Spleen (tissue), 11 donors: ENCODE measurements around the gene CNNM3. TPM values are rescaled to one million over a fixed set of nuclear protein-coding genes. Genes with fewer than 3 reads are reported as not detected.
A peak's percentile ranks its signal among the peaks of the same experiment; 100 is the strongest.

ENCODE experiments used
- DNase-seq: peaks from one replicate; pipeline ENCODE4 v3.0.0-alpha.2; 2020
- H3K27ac ChIP-seq, 8 donors: fragments of 200-600 bp; sonication (generic) in 7 of 8; 1 replicate in 4 of 8; 2 replicates in 4 of 8; pipeline versions ENCODE4 v1.5.0 to v1.8.0; 2016 to 2021; ENCODE audit warnings: inconsistent platforms in 4 of 8, mild to moderate bottlenecking in 4 of 8, moderate library complexity in 1 of 8
- H3K27me3 ChIP-seq, 7 donors: fragments of 200-600 bp; sonication (generic) in 6 of 7; replicated peaks in 1 of 7; 1 replicate in 4 of 7; 2 replicates in 3 of 7; pipeline versions ENCODE4 v1.5.0 to v1.8.0; 2016 to 2021; ENCODE audit warnings: inconsistent platforms in 3 of 7, mild to moderate bottlenecking in 1 of 7
- H3K36me3 ChIP-seq, 6 donors: fragments of 200-600 bp; sonication (generic) in 5 of 6; 1 replicate in 4 of 6; 2 replicates in 2 of 6; pipeline versions ENCODE4 v1.5.0 to v1.8.0; 2016 to 2021; ENCODE audit warnings: inconsistent platforms in 2 of 6
- H3K4me1 ChIP-seq, 6 donors: fragments of 200-600 bp; sonication (generic) in 5 of 6; 1 replicate in 3 of 6; 2 replicates in 3 of 6; pipeline versions ENCODE4 v1.5.0 to v1.8.0; 2016 to 2021; ENCODE audit warnings: inconsistent platforms in 3 of 6
- H3K4me3 ChIP-seq, 8 donors: fragments of 200-600 bp; sonication (generic) in 7 of 8; 1 replicate in 4 of 8; 2 replicates in 4 of 8; pipeline versions ENCODE4 v1.5.0 to v1.8.0; 2016 to 2021; ENCODE audit warnings: inconsistent platforms in 4 of 8, mild to moderate bottlenecking in 4 of 8, moderate library complexity in 2 of 8
- H3K9me3 ChIP-seq, 8 donors: fragments of 200-600 bp; sonication (generic) in 7 of 8; 1 replicate in 4 of 8; 2 replicates in 4 of 8; pipeline versions ENCODE4 v1.5.0 to v1.8.0; 2016 to 2021; ENCODE audit warnings: inconsistent platforms in 4 of 8
- CTCF ChIP-seq, 11 experiments: fragments of 200-600 bp in 7 of 11; fragments of 450-650 bp in 4 of 11; sonication (generic) in 4 of 11; IDR thresholded peaks in 8 of 11; conservative IDR thresholded peaks in 3 of 11; 1 replicate in 7 of 11; 2 replicates in 4 of 11; pipeline versions ENCODE4 v1.4.0 to v1.8.0; 2016 to 2021; ENCODE audit warnings: antibody characterized with exemption in 11 of 11, inconsistent platforms in 4 of 11, mild to moderate bottlenecking in 1 of 11
- POLR2A ChIP-seq, 3 donors: fragments of 450-650 bp; IDR thresholded peaks; one replicate each; pipeline ENCODE4 v1.5.1; 2017; ENCODE audit warnings: antibody characterized with exemption in 3 of 3, mild to moderate bottlenecking in 1 of 3
- POLR2AphosphoS5 ChIP-seq, 3 donors: sonication (generic); formaldehyde crosslinking; IDR thresholded peaks; one replicate each; pipeline ENCODE4 v1.5.1; 2017; ENCODE audit warnings: antibody characterized with exemption in 3 of 3
- WGBS, 5 donors: extraction: QIAGEN DNeasy Blood & Tissue Kit in 3 of 5; methylation state at CpG; one replicate each; pipeline versions ENCODE4 v1.1.5 to v1.1.7; 2013 to 2018; 5-methylcytosine and 5-hydroxymethylcytosine counted together
- intact Hi-C: fragments of 100-400 bp; cut with DNase I; formaldehyde crosslinking; loops from one replicate; pipeline ENCODE4 v1.15.0; 2023; ENCODE audit warnings: low total_unique reads
- polyA plus RNA-seq, 3 donors: library from polyadenylated mRNA; stranded (reverse); fragments of 200-250 nt; gene quantifications; one replicate each; pipeline ENCODE4 v1.2.1, GENCODE V29; 2013
- total RNA-seq, 7 donors: library from RNA; depleted of rRNA in 3 of 7; stranded (reverse); fragments of >200 nt in 3 of 7; fragmentation: NEBNext Ultra II Directional in 4 of 7; extraction: Animal tissue kit (Norgen Biotek cat#: 25700) in 4 of 7; gene quantifications; one replicate each; pipeline versions ENCODE4 v1.1.0 to v1.2.1, GENCODE V29; 2016 to 2021
- donor health status: healthy with polysubstance abuse.
- donor health status: DM: no; HTN: no; CAD: no; lungs with moderate emphysema.
- donor health status: DM: no; HTN: no; CAD: no.
- donor health status: Bipolar disorder and iron deficiency.
- donor health status: healthy.
- donor health status: DM: no; HTN: no; CAD: no.
- donor health status: DM: yes; HTN: yes; CAD: no.

The CNNM3 gene
- total and polyA plus RNA-seq, 10 donors, result 3.7 to 37.8 (median 23.2) TPM

GRCh38 chr2:96872591-96873349 lies 56.7 kb downstream of the CNNM3 start:
- intact Hi-C loops, result no loop called here
- peaks cover 0 to 1% (median 0%) of the 10 kb centered on the region in 6 donors for H3K36me3 ChIP-seq
- no peaks in the 10 kb centered on the region for H3K9me3 ChIP-seq
- peak overlapping the region in 5 of 8 donors; percentile 3 to 81 (median 11) for H3K4me3 ChIP-seq
- peak overlapping the region; percentile 40 to 98 (median 95) for H3K27ac ChIP-seq
- peaks cover 0 to 46% (median 17%) of the 10 kb centered on the region in 7 donors for H3K27me3 ChIP-seq
- TF ChIP-seq CTCF (IDR thresholded peaks at IDR 0.05 in 8 of 11, conservative IDR thresholded peaks at IDR 0.05 in 3 of 11) (no peak), POLR2AphosphoS5 (IDR thresholded peaks at IDR 0.05) (no peak), POLR2A (IDR thresholded peaks at IDR 0.05) (no peak)
- 59 to 81% (median 77%) methylated on average over 14 of the region's 14 CpGs for WGBS, 5 donors
- DNase-seq, result no peak
- H3K4me1 ChIP-seq, result peaks cover 22 to 100% (median 83%) of the 10 kb centered on the region in 6 donors

GRCh38 chr2:96873651-96874096 lies 57.6 kb downstream of the CNNM3 start:
- H3K36me3 ChIP-seq, result no peaks in the 10 kb centered on the region
- intact Hi-C loops, result no loop called here

GRCh38 chr2:96874198-96874831 lies 58.2 kb downstream of the CNNM3 start:
- 39 to 49% (median 41%) methylated on average over 18 of the region's 18 CpGs for WGBS, 5 donors
- peak overlapping the region; percentile 41 to 98 (median 95) for H3K27ac ChIP-seq
- H3K9me3 ChIP-seq, result no peaks in the 10 kb centered on the region
- peak; percentile 74 for DNase-seq
- intact Hi-C loops, result no loop called here
- TF ChIP-seq POLR2AphosphoS5 (IDR thresholded peaks at IDR 0.05), result peak in 1 of 3 donors; percentile 58
- TF ChIP-seq POLR2A (IDR thresholded peaks at IDR 0.05), result no peak
- TF ChIP-seq CTCF (IDR thresholded peaks at IDR 0.05 in 8 of 11, conservative IDR thresholded peaks at IDR 0.05 in 3 of 11), result no peak
- no peaks in the 10 kb centered on the region for H3K36me3 ChIP-seq
- peaks cover 28 to 100% (median 79%) of the 10 kb centered on the region in 6 donors for H3K4me1 ChIP-seq
- H3K4me3 ChIP-seq, result peak overlapping the region in 1 of 8 donors; percentile 38
- peaks cover 0 to 31% (median 9%) of the 10 kb centered on the region in 7 donors for H3K27me3 ChIP-seq

More at GRCh38 chr2:96873651-96874096, 57.6 kb downstream of the CNNM3 start:
- Histone ChIP-seq H3K27me3 (peaks cover 0 to 37% (median 15%) of the 10 kb centered on the region in 7 donors), H3K27ac (peak overlapping the region; percentile 41 to 98 (median 95)), H3K4me1 (peaks cover 28 to 100% (median 80%) of the 10 kb centered on the region in 6 donors), H3K4me3 (peak overlapping the region in 3 of 8 donors; percentile 11 to 81 (median 38)), H3K9me3 (no peaks in the 10 kb centered on the region)
- WGBS, 5 donors, result 38 to 58% (median 42%) methylated on average over 8 of the region's 8 CpGs
- no peak for TF ChIP-seq CTCF (IDR thresholded peaks at IDR 0.05 in 8 of 11, conservative IDR thresholded peaks at IDR 0.05 in 3 of 11)
- no peak for TF ChIP-seq POLR2A (IDR thresholded peaks at IDR 0.05)
- TF ChIP-seq POLR2AphosphoS5 (IDR thresholded peaks at IDR 0.05), result peak in 2 of 3 donors; percentile 68 to 74
- peak; percentile 85 for DNase-seq
